ENCODE results near the gene CDK17.
A peak's percentile ranks its signal among the peaks of the same experiment; 100 is the strongest.
"Not testable (repeated sequence)": the region's sequence is repeated elsewhere in the genome, so short reads cannot be mapped to it uniquely, and the experiment has no call there.

Gene CDK17

DNA sequence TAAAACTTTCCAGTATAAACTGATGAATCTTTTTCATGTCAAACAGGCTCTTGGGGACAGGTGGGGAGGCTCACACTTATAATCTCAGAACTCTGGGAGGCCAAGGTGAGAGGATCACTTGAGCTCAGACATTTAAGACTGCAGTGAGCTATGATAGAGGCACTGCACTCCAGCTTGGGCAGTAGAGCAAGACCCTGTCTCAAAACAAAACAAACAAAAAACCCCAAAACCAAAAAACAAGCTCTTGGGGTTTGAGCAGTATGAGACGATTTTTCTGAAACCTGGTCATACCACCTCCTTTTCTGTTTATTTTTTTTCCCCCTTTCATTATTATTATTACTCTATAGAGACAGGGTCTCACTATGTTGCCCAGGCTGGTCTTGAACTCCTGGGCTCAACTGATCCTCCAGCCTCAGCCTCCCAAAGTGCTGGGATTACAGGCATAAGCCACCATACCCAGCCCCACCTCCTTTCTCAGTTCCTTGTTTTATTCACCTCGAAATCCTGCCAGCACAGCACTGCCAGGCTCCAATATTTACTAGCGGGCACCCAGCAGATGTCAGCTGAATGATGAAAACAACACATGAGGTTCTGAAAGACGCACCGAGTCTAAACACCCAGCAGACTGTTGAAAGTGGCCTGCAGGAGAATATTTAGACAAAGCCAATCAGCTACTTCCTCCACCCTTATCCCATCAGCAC is 19.5 kb upstream of the CDK17 start:
- DNase-seq: peak in 3 of 56 donors; percentile 4 to 21 (median 4)

DNA sequence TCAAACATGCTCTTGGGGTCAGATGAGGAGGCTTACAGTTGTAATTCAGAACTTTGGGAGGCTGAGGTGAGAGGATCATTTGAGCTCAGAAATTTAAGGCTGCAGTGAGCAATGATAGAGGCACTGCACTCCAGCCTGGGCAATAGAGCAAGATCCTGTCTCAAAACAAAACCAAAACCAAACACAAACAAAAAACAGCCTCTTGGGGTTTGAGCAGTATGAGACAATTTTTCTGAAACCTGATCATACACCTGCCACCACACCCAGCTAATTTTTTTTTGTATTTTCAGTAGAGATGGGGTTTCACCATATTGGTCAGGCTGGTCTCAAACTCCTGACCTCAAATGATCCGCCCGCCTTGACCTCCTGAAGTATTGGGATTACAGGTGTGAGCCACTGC is 17.4 kb upstream of the CDK17 start:
- not testable (repeated sequence) for DNase-seq

DNA sequence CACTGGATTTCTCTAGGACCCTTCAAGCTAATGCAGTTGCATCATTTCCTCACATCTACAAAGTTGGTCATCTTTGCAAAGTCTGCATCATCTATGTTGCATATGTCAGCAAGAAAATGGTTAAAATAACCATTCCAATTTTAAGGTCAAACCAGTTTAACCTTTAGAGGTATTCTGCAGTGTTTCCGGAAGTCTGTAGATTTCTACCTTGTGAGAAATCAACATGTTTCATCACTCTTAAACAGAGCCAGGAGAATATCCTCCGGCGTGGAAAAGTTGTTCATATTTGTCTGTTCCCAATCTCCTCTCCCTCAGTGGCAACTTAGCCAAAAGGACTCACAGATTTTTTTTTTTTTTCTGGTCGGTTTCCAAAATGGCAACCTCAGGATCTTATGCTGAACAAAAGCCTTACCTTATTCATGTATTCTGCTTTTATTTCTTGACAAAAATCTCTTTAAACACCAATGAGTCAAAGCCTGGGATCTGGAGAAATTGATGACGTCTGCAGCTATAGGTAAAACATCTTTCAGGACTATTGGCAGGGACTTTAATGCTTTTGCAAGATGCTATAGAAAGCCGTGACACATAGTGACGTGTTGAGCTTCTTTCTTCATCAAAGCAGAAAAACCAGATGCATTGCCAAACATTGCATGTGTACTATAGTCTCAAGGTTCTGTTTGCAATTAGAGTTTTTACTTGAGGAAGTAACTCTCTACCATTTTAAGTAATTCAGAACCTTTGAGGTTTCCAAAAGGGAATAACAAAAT is 16.0 kb upstream of the CDK17 start:
- no peak for DNase-seq

DNA sequence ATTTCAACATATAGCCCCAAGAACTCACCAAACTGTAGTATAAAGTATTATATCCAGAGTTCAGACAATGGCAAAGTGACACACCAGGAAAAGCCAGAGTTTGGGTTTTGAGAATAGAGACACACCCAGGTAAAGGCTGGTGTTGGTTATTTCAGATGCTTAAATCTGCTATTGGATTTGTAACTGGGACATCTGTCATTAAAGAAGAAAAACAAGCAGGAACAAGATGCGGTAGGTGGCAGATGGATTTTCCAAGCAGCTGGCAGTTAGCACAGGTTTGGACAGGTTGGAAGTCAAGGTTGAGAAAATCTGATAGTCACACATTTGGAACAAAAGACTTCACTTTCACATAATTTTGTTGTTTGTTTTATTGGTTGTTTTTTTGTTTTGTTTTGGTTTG is 14.4 kb upstream of the CDK17 start:
- no peak for DNase-seq

DNA sequence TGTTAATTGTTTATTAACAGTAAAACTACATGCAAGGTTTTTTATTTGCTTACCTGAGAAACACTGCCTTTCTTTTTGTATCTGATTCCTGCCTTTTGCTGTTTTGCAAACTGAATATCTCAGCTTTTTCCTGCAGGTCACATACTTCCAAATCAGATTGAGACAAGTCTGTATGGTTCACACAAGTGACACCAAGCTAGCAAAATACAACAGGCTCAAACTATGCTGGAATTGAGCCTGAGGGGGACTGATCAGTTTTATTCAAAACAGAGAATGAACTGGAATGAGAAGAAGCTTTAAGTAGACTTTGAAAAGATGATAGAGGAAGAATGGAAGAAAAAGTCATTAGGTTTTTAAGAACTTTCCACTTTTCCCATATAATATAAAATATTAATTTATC is 12.2 kb upstream of the CDK17 start:
- DNase-seq: no peak

DNA sequence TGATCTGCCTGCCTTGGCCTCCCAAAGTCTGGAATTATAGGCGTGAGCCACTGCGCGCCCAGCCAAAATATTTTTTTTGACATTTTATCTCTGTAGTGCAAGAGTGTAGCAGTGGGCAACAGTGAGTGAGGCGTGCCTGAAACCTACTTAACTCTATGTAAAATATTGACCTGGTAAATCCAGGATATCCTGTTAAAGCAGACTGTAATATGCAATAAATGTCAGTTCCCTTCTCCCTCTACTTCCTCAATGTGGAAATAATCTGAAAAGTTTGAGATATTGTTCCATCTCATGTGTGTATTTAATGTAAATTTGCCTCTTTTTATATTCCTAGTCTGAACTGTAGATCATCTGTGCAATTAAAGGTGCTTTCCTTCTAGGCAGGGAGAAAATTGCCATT is 9.5 kb upstream of the CDK17 start:
- DNase-seq: no peak

DNA sequence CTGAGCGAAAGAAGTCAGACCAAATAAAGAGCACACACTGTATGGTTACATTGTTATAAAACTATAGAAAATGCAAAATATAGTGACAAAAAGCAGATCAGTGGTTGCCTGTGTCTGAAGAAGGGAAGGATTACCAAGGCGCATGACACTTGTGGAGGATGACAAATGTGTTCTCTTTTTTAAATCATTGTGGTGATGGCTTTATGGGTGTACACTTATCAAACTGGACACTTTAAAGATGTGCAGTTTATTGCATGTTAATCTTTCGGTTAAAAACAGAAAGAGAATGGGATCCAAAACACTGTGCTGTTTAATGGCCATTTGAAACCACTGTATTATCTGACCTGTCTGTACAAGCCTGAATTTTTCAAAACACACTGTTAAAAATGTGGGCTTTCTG is 8.8 kb upstream of the CDK17 start:
- DNase-seq: no peak

DNA sequence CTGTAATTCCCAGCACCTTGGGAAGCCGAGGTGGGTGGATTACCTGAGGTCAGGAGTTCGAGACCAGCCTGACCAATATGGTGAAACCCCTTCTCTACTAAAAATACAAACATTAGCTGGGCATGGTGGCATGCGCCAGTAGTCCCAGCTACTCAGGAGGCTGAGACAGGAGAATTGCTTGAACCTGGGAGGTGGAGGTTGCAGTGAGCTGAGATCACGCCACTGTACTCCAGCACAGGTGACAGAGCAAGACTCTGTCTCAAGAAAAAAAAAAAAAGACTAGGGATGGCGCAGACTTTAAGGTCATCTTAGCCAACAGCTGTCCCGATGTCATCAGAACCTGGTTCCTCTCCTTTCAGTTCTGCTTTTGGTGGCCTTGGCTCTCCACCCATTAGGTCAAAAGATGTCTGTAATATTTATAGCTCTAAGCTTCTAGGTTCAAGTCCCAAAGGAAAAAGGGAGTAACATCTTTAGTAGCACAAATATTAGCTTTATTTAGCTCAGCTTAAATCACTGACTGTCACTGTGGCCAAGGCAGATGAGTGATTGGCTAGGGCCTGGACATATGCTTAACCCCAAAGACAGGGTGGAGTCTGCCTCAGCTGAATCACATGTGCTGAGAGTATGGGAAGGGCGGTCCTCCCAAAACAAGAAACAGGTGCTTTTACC is 7.3 kb upstream of the CDK17 start:
- DNase-seq: not testable (repeated sequence)

DNA sequence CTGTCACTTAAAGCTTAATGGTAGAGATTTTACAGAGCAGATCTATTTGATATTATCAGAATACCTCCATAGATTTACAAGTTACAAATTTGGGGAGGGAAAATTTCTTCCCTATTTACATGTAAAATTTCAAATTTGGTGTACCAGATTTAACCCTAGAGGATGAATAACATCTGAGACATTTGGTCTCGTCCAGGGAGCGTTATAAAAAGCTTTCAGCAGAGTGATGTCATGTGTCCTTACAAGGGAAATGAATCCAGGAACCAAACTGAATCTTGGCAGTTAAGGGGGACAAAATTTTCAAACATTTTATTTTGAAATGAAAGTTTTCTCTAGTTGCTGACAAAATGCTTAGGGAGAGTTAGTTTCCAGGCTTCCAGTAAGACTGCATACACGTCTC is 4.5 kb upstream of the CDK17 start:
- DNase-seq: no peak

DNA sequence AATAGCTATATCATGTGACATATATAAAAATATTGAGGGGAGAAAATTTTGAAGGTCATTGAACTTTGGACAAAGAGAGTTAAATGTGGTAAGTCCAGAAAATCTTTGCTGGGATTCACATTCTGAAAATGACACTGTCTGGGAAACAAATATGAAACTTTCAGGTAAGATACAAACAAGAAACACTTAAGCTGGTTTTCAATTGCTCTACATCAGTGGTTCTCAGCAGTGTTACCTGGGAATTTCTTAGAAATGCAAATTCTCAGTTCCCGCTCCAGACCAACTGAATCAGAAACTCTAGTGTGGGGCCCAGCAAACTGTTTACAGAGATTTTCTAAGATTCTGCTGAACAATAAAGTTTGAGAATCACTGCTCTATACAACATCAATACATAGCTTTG is 3.6 kb upstream of the CDK17 start:
- DNase-seq: no peak

DNA sequence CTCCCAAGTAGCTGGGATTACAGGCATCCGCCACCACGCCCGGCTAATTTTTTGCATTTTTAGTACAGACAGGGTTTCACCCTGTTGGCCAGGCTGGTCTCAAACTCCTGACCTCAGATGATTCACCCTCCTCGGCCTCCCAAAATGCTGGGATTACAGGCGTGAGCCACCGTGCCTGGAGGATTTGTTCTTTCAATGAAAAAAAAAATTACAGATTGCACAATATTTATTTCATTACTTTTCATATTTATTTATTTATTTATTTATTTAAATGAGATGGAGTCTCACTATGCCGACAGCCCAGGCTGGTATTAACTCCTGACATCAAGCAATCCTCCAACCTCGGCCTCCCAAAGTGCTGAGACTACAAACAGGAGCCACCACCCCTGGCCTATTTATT is 2.3 kb upstream of the CDK17 start:
- DNase-seq: not testable (repeated sequence)

DNA sequence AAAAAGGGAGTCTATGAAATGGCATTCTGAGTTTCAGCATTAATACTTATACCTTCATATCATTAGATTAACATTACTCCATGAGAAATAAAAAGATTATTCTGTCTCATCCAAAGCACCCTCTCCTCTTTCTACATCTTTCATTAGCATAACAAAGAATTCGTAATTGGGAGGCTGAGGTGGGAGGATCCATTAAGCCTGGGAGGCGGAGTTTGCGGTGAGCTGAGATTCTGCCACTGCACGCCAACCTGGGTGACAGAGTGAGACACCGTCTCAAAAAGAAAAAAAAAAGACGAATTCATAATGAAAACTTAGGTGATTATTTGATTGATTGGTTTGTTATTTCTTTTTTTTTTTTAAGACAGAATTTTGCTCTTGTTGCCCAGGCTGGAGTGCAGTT is 1.8 kb upstream of the CDK17 start:
- peak in 16 of 56 donors; percentile 1 to 47 (median 9) for DNase-seq

DNA sequence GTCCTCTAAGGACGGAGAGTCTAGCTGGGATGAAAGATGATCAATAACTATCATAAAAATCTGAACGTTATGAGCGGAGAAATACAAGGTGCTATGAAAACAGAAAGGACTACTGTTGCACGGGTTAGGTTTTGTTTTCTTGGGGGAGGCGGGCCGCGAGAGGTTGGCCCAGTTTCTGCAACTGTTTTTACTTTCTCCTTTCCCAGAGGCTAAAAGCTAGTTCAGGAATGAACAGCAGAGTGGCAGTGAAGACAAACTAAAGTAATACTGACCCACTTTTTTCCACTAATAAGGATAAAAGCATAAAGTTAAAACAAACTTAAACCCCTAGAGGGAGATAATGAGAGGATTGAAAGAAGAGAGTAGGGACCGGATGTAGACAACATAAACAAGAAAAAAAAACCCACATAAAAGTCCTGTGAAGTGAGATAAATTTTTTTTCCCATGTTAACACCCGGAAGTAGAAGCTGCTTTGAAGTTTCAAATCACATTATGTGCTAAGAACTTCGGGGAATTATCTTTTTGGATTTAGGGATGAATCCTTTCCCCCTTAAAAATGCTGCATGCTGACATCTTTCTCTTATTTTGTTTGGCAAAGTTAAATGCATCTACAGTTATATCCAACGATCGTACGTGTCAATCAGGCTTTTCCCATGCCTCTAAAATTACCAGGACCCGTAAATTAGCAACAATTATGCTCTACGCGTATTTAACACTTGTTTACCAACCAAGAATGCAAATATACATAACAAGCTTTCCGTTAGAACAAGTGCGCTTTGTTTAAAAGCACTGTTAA is 1.0 kb upstream of the CDK17 start:
- DNase-seq: peak in 24 of 56 donors; percentile 3 to 70 (median 26)

DNA sequence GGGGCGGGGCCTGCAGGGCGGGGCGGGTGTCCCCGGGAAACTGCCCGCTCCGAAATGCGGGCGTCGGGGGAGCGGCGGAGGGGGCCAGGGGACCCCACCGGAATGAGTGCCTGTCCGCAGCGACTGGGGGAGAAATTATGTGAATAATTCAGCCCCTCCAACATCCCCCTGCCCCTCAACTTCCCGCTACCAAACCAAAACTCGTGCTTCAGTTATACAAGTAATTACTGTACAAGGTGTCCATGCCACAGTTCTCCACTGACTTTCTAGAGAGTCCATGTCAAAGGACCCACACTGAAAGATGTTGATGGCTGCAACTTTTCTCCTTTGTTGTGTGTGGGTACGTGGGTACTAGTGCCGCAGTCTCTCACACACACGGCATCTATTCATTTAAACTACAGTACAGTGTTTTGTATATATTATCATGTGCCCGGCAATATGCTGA is 414 bp upstream of the CDK17 start:
- peak in 1 of 56 donors; percentile 79 for DNase-seq

DNA sequence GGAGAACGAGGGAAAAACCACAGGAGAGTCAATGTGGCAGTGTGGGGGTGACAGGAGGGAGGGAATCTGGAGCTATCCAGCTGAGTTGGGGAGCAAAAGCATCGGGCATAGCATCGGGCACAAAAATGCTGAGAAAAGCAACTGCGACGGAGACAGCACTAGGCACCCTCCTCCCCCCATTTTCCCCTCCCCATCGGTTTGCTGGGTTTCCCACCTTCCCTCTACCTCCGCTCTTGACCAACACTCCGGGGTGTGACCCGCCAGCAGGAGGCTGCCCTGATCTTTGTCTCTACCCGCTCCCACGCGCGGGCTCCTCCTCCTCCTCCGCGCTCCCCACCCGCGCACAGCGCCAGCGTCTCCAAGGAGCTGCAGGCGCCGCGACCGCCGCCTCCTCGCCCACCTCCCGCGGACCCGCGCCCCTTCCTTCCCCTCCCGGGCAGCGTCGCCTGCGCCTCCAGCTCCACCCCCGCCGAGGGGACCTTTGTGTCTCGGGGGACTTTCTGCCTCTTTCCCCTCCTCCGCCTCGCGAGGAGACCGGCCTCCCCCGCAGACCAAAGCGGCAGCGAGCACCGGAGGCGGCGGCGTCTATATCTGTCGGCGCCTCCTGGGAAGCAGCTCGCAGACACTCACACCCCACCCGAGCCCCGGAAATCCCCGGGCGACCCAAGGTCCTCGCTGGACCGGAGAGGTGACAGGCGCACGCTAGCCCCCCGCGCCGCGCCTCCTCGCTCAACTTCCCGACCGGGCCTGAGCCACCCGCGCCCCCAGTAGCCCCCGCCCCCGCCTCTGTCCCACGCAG is 920 bp downstream of the CDK17 start:
- peak in 54 of 56 donors; percentile 20 to 85 (median 66) for DNase-seq

DNA sequence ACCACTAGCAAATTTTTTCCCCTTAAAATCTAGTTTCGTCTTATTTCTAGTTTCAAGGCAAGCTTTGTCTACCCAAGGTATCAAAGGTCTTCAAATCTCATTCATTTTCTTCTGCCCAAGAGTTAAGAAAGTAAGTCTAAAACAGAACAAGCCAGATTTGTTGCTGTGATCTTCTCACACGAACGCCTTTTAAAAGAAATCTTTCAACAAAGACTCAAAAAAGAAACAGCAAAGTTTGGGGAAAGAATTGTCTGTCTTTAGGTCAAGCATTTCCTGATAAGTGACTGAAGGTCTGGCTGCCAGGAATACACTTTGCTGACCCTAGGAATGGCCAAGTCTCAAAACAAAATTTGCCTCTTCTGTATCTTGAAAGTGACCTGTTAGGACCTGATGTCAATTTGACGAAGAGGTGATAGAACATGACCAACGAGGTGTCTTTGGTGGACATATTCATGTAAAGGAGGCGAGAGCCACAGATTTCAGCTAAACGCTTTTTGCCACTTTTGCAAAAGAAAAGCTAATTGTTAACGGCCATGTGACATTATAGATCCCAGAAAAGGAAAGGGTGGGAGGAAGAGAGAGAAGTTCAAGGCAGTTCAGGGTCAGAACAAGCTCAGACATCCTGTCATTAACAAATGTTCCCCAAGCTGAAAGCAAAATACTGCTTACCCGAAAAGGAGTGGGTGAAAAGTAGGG is 1.7 kb downstream of the CDK17 start:
- DNase-seq: peak in 7 of 56 donors; percentile 35 to 60 (median 52)

DNA sequence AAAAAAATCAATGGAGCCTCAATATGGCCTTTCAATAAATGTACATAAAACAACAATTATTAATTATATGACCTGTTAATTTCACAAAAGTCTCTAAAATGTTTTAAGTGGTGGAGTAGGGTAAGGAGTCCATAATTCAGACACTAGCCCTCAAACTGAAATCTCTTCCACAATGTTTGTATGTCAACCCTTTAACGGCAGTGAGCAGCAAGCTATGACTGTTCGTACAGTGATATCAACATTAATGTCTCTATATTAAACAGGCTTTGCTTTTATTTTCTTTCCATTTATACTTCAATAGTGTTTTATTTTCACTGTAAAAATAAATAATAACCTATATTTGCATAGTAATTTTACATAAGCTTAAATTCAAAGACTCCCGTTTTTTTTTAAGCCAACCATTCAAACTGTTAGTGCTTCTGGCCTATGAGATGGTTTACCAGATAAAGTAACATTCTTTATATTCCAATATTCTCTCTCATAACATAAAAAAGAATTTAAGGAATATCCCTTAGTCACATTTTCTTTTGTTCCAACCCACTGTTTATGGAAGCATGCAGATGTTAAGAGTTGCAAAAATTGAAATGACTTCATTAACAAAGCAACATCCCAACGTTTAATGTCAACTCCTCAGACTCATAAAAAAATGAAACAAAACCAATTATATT is 2.3 kb downstream of the CDK17 start:
- DNase-seq: no peak

DNA sequence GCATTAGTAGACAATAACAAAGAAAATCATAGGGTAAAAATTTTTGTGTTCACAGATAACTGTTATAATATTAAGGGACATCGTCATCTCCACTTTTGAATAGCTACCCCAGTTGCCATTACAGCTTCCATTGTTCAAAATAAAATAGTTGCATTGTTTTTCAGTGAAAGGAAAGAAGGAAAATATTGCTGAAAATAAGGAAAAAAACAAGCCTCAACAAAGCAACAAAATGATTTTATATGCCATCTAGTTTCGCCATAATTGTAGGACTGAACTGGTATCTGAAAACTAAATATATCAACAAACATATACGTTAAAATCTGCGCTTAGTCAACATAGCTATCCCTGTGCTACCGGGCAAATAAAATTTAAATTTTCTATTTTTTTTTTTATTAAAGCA is 3.3 kb downstream of the CDK17 start:
- no peak for DNase-seq

DNA sequence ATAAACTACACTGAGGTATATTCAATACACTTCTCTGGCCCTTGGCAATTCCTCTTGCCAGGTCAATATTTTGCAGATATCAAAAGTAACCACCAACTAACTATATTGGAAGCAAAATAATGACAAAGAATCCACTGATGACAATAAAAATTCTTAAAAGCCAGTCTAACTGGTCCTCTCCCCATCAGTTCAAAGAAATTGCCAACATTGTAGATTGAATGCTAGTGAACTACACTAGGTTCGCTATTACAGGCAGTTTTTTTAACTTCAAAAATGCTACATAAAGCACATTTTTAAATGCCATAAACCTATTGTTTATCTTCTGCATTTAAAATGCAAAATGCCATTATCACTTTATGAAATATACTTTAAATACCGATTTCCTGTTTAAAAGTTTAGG is 4.0 kb downstream of the CDK17 start:
- DNase-seq: no peak
